ENCODE results near the gene SRMS.

Gene SRMS

DNA sequence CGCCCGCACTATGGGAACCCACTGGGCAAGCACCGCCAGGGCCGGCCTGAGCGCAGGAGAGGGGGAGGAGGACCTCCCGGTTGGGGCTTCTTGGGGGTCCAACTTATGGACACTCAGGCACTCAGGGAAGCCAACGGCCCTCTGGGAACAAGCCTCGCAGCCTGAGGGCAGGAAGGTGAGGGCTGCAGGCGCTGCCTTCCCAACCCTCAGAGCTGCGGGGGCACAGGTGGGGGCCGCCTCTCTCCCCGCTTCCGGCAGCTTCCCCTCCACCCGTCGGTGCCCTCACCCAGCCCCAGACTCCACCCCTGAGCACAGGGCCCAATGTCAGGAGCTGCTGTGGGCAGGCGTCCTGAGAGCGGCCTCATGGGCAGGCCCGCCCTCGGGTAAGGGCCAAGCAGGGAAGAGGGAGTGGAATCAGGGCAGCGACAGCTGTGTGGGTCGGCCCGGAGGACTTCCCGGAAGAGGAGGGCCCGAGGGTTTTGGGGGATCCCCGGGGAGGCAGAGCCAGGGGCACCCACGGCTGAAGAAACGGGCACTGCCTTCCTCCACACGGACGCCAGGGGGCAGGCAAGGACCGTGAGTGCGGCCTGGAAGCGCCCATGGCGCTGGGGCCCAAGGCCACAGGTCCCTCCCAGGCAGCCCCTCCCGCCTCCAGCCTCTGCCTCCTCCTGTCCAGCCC is 9.9 kb downstream of the SRMS start:
- peak; percentile 96 for DNase-seq (ENCODE audit: low spot score)

DNA sequence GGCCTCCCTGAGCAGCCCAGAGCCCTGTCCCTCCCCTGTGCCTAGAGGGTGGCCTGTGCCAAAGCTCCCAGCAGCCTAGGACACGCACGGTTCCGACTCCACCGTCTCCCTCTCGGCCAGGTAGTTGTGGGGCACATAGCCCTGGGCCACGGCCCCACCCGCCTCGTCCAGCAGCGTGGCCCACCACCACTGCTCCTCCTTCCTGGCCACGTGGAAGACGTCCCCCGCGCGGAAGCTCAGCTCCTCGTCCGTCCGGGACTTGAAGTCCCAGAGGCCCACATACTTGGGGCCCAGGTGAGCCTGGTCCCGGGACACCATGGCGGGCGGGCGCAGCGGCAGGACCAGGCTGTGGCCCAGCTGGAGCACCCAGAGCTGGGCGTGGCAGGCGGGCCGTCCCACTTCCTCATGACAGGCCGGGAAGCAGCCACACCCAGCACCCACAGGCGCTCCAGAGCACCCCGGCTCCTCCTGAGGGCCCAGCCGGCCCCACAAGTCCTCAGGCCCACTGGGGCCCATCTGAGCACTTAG is 10.5 kb downstream of the SRMS start, which contains the start of gene PTK6:
Gene PTK6 (minus strand): TSS at position 380 of the 528 bp plus-strand sequence. CDS start 62 bp downstream, at position 318.
- no peak for DNase-seq (ENCODE audit: low spot score)

- DNase-seq (ENCODE audit: low spot score), result no peak
Measured at GRCh38 chr20:63536241-63536977, 11.1 kb downstream of the SRMS start.

DNA sequence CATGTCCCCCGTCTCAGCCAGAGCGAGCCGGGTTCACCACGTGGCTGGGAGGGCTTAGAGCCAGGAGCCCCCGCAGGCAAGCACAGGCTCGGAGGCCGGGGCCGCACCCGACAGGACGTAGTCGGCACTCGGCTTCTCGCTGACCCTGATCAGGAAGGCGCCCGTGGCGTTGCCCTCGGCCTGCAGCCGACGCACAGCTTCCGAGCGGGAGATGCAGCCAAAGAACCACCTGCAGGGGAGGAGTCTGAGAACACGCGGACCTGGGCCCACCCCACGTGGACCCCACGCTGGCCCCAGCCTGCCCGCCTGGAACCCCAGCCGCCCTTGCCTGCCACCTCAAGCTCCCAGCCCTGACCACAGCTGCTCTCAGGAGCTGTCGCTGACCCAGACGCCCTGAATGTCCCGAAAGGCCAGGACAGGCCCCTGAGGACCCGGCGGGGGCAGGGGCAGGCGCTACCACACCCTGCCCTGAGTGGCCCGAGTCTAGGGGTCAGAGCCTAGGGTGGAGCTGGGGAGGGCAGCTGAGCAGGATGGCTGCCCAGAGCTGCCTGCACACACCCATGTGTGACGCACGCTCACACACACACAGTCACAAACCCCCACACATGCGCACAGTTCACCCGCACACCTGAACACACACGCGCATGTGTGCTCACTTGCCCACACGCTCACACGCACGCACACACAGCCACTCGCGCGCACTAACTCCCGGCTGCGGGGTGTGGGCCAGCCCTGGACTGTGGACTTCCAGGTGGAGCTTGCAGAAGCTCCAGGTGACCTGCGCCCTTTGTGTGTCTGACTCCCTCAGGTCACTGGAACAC is 12.5 kb downstream of the SRMS start:
- no peak for DNase-seq (ENCODE audit: low spot score)

DNA sequence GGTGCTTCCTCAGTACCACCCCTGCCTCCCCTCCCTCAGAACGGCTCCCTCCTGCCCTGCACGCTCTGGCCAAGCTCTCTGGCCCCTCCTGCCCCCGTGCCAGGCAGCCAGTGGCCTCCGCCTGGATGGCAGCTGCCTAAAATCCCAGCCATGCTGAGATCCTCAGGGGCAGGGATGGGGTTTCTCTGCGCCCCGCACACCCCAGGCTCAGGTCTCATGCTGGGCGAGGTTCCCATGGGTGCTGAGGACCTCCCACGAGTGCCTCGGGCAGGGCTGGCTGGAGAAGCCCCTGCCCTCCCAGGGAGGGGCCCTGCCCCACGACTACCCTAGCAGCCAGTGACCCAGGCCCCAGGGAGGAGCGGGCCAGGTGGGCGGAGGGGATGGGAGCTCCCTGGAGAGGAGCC is 13.1 kb downstream of the SRMS start:
- no peak for DNase-seq (ENCODE audit: low spot score)

GRCh38 chr20:63533871-63534393 is 13.6 kb downstream of the SRMS start:
- DNase-seq (ENCODE audit: low spot score), result no peak

- DNase-seq (ENCODE audit: low spot score), result no peak
Measured at GRCh38 chr20:63533388-63533787, 14.2 kb downstream of the SRMS start.

- DNase-seq (ENCODE audit: low spot score), result no peak
Measured at GRCh38 chr20:63532449-63532971, 15.0 kb downstream of the SRMS start.

DNA sequence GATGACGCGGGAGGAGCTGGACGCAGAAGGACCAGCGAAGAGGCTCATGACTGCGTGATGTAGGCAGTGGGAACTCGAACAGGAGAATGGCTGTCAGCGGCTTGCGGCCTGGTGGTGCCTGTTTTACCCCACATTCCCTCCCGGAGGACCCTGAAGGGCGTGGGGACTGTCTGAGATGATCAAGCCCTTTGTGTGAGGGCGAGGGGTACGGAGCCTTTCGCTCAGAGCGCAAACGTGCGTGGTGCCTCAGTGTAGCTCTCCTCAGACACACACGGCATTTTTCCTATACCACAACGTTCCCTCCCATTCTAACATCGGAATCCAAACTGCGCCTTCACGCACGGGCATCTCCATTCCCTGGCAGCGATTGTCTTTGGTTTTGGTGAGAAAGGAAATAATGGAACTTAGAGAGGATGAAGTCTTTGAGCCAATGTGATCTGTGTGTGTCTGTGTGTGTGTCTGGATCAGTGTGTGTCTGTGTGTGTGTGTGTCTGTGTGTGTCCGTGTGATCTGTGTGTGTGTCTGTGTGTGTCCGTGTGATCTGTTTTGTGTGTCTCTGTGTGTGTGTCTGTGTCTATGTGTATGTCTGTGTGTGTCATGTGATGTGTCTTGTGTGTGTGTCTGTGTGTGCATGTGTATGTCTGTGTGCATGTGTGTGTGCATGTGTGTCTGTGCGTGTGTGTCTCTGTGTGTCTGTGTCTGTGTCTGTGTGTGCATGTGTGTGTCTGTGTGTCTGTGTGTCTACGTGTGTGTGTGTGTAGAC is 15.7 kb downstream of the SRMS start:
- no peak for DNase-seq (ENCODE audit: low spot score)

- no peak for DNase-seq (ENCODE audit: low spot score)
Measured at GRCh38 chr20:63530788-63531160, 16.8 kb downstream of the SRMS start.

DNA sequence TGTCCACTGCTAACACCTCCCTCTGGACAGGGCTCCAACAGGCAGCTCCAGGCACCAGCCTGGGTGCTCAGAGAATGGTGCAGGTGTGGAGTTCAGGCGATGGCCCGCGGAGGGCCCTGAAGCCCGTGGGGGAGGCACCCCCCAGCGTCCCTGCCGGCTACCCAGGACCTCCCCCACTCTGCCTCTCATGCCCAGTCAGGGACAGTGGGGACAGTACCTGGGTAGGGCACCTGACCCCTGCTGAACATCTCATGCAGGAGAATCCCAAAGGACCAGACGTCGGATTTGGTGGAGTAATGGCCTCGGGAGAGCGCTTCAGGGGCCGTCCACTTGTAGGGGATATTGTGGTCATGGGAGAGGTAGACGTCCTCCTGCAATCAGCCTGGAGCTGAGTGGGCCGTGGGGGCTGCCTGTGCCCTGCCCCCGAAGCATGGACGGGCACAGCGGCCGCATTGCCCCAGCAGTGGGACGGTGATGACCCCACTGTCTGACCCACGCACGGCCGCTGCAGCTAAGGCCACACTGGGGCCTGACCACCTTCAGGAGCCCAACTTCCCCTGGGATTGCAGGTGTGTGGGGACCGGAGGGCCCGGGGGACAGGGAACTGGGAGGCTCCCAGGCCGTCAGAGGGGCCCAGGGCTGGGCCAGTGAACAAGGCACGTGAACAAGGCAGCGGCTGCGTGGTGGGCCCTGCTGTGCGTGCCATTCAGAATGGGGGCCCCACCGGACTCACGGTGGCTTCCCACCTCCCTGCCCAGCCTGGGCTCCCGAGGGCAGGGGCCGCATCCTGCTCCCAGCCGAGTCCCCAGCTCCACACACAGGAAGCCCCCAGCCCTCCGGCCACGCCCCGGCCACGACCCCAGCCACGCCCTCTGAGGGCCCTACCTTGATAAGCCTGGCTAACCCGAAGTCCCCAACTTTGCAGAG is 17.4 kb downstream of the SRMS start:
- DNase-seq (ENCODE audit: low spot score), result no peak

GRCh38 chr20:63529180-63529860 is 18.2 kb downstream of the SRMS start:
- no peak for DNase-seq (ENCODE audit: low spot score)

- DNase-seq (ENCODE audit: low spot score), result no peak
Measured at GRCh38 chr20:63527184-63527583, 20.4 kb downstream of the SRMS start.

DNA sequence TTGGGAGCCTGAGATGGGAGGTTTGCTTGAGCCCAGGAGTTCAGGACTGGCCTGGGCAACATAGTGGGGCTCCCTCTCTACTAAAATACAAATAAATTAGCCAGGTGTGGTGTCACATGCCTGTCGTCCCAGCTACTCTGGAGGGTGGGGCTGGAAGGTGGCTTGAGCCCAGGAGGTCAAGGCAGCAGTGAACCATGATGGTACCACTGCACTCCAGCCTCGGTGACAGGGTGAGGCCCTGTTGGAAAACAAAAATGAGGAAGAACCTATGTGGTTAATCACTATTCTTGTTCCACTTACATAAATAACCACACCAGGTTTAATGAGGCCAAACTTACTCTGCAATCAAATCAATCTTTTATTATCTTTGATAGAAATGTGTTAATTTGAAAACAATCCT is 21.6 kb downstream of the SRMS start:
- DNase-seq (ENCODE audit: low spot score), result no peak

DNA sequence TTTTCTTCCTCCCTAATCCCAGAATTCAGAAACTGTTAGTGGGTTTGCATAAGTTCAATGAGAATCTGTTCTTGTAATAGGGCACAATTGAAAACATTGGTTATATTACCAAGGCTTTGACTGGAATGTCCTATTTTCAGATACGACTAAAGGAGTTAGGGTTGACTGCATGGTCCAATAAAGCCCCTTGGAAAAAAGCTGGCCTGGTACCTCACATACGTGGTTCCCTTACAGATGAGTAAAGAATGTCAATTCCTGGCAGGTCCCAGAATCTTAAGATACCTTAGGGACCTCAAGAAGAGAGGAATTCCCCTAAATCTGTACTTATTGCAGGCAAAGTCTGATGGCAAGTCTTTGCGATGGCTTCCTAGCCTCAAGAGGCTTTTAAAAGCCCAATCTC is 22.4 kb downstream of the SRMS start:
- DNase-seq (ENCODE audit: low spot score), result no peak

- DNase-seq (ENCODE audit: low spot score), result no peak
Measured at GRCh38 chr20:63522981-63523611, 24.5 kb downstream of the SRMS start.

GRCh38 chr20:63522091-63522868 is 25.3 kb downstream of the SRMS start:
- no peak for DNase-seq (ENCODE audit: low spot score)

DNA sequence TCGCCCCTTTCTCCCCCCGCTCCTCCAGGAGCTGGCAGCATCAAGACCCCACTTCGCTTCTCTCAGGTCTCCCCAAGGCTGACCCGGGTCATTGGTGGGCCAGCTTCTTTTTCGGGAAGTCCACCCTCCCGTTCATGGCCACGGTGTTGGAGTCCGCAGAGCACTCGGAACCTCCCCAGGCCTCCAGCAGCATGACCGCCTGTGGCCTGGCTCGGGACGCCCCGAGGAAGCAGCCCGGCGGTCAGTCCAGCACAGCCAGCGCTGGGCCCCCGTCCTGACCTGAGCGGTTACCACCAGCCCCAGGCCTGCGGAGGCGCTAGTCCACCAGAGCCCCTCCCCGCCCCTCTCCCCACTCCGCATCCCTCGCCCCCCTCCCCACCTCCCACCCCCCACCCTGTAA is 25.9 kb downstream of the SRMS start:
- no peak for DNase-seq (ENCODE audit: low spot score)
